ENCODE data around the gene RTN4RL2. TPM values are rescaled to one million over a fixed set of nuclear protein-coding genes. Genes with fewer than 3 reads are reported as not detected.

Gene RTN4RL2
- total and polyA plus RNA-seq, 9 of the 15 experiments (the other 6 are each of a cell fraction or from before 2014, with no cell fraction given), result 0.06 to 1.9 (median 0.34) TPM; not detected in 4

DNA sequence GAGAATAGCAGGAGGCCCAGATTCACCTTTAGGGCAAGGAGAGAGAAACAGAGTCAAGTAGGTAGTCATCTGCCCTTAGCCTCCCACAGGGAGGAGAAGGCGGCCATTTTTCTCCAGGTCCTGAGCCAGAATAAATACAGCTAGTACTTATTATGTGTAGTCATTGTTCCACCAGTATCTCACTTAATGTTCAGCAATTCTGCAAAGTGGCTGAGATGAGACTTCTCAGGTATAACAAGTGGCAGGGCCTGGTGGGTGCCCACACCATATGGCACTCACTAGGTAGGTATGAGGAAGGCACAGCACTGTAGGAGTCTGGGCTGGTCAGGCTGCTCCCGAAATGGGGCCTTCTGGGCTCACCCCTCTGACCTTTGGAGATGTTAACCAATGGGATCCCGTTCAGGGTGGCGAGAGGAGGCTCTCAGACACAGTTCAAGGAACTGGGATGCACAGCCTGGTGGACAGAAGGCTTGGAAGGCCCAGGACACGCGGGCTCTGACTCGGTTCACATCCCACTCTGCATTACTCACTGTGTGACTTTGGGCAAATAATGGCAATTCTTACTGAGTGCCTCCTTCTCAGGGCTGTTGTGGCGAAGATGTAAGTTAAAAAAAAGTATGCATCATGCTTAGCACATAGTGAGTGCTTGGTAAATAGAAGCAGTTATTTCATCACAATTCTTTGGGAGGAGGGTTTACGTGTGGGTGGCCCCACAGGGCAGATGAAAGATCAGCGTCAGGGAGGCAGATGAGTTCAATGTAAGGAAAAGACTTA lies 25.1 kb downstream of the RTN4RL2 start:
- Histone ChIP-seq H3K9me1 (ENCODE audit: control insufficient read depth, insufficient read depth, low read length) (no peaks in the 10 kb centered on the region), H3K79me2 (ENCODE audit: control insufficient read depth, insufficient read depth, low read length) (no peaks in the 10 kb centered on the region), H3K4me3 (no peak overlapping the region), H3K4me2 (ENCODE audit: insufficient read depth, low read length) (no peak overlapping the region), H3K27me3 (ENCODE audit: control insufficient read depth in 2 of 2, insufficient read depth in 2 of 2, low read length in 2 of 2) (no peaks in the 10 kb centered on the region), H3K27ac (ENCODE audit: extremely low read depth, low read depth, low read length) (no peak overlapping the region), H3K36me3 (ENCODE audit: control insufficient read depth, insufficient read depth, low read length) (peaks cover 64% of the 10 kb centered on the region), H2AFZ (ENCODE audit: low read depth, low read length) (no peak overlapping the region), H4K20me1 (replicated peaks; ENCODE audit: control insufficient read depth, insufficient read depth, low read length) (peaks cover 7% of the 10 kb centered on the region; the same call in 1 of the 2 replicates), H3K9me3 (replicated peaks; ENCODE audit: control insufficient read depth, insufficient read depth, low read depth, low read length) (no peaks in the 10 kb centered on the region), H3K9ac (ENCODE audit: insufficient read depth in 1 of 2, low read depth in 2 of 2, low read length in 2 of 2) (no peak overlapping the region), H3K4me1 (replicated peaks in 1 of 2; ENCODE audit: control insufficient read depth in 2 of 2, insufficient read depth in 2 of 2, low read length in 2 of 2) (peaks cover 2 to 11% of the 10 kb centered on the region in 2 experiments; a peak in 4 of 5 replicates)
- in situ Hi-C loops (cut with MboI), result no loop called here
- ATAC-seq (peak; percentile 5; the same call in 1 of the 3 replicates), DNase-seq (ENCODE audit: extremely low read depth in 1 of 4, low spot score in 3 of 4) (no peak), FAIRE-seq (no peak)
- ChIA-PET POLR2A (no interaction called here), CTCF (ENCODE audit: low intra/inter-chr PET ratio) (no interaction called here)
- TF ChIP-seq CEBPG (CRISPR knock-in tag; IDR thresholded peaks at IDR 0.05) (peak; percentile 33; the same call in 1 of the 2 replicates), CEBPG (tag; conservative IDR thresholded peaks at IDR 0.05 in 1 of 2, IDR thresholded peaks at IDR 0.05 in 1 of 2) (peak in 1 of 2 experiments; percentile 58; a peak in 1 of 4 replicates), RHOXF2B (CRISPR knock-in tag; conservative IDR thresholded peaks at IDR 0.05) (no peak), ZKSCAN1 (IDR thresholded peaks at IDR 0.05; ENCODE audit: low read depth, low read length) (peak; percentile 19; the same call in 1 of the 2 replicates)
- 88% methylated on average over 10 of the region's 10 CpGs for WGBS (ENCODE audit: insufficient coverage, low coverage, missing lambda C conversion rate)
- no TSS peak for BruUV-seq (replicated peaks)
- intact Hi-C loops (cut with micrococcal nuclease), result no loop called here
